Left ventricle myocardium inferior (tissue), 1 donor: ENCODE data around the gene UBE2E1. TPM values are rescaled to one million over a fixed set of nuclear protein-coding genes. Genes with fewer than 3 reads are reported as not detected.

ENCODE experiments used
- DNase-seq: peaks from one replicate; pipeline ENCODE4 v3.0.0-alpha.2; 2020
- H3K27ac ChIP-seq: fragments of 200-600 bp; replicated peaks from 2 replicates; pipeline ENCODE4 v1.8.0; 2021
- H3K27me3 ChIP-seq: fragments of 200-600 bp; 2 replicates; pipeline ENCODE4 v1.8.0; 2021; ENCODE audit warnings: low read depth
- H3K36me3 ChIP-seq: fragments of 200-600 bp; 2 replicates; pipeline ENCODE4 v1.8.0; 2021
- H3K4me1 ChIP-seq: fragments of 200-600 bp; 2 replicates; pipeline ENCODE4 v1.8.0; 2021
- H3K4me3 ChIP-seq: fragments of 200-600 bp; 2 replicates; pipeline ENCODE4 v1.8.0; 2021; ENCODE audit warnings: mild to moderate bottlenecking, moderate library complexity
- H3K9me3 ChIP-seq: fragments of 200-600 bp; replicated peaks from 2 replicates; pipeline ENCODE4 v1.8.0; 2021
- CTCF ChIP-seq: fragments of 200-600 bp; IDR thresholded peaks from 2 replicates; pipeline ENCODE4 v1.8.0; 2021; ENCODE audit warnings: antibody characterized with exemption, mild to moderate bottlenecking, borderline replicate concordance
- intact Hi-C: fragments of 100-400 bp; cut with micrococcal nuclease; formaldehyde crosslinking; loops from one replicate; pipeline ENCODE4 v1.11.0; 2022
- total RNA-seq: library from RNA; stranded (reverse); fragmentation: NEBNext Ultra II Directional; extraction: Animal tissue kit (Norgen Biotek cat#: 25700); gene quantifications from one replicate; pipeline ENCODE4 v1.2.1, GENCODE V29; 2021
- donor health status: DM: no; HTN: yes; CAD: no; lungs with severe emphysema.

Gene UBE2E1
- total RNA-seq, 1 donor from 2014 or later, result 65.0 TPM

GRCh38 chr3:23885210-23885609, 79.5 kb downstream of the UBE2E1 start:
- H3K36me3 ChIP-seq, result peaks cover 2% of the 10 kb centered on the region
- TF ChIP-seq CTCF, result no peak
- H3K9me3 ChIP-seq, result no peaks in the 10 kb centered on the region
- H3K27me3 ChIP-seq, result no peaks in the 10 kb centered on the region
- no peak overlapping the region for H3K4me3 ChIP-seq
- H3K4me1 ChIP-seq, result peaks cover 42% of the 10 kb centered on the region
- intact Hi-C loops, result no loop called here
- DNase-seq, result no peak
- no peak overlapping the region for H3K27ac ChIP-seq

GRCh38 chr3:23886311-23886710, 80.6 kb downstream of the UBE2E1 start:
- peaks cover 12% of the 10 kb centered on the region for H3K36me3 ChIP-seq
- H3K27me3 ChIP-seq, result no peaks in the 10 kb centered on the region
- H3K4me3 ChIP-seq, result no peak overlapping the region
- TF ChIP-seq CTCF, result no peak
- no peak for DNase-seq
- H3K27ac ChIP-seq, result no peak overlapping the region
- intact Hi-C loops, result no loop called here
- H3K9me3 ChIP-seq, result no peaks in the 10 kb centered on the region
- H3K4me1 ChIP-seq, result peaks cover 31% of the 10 kb centered on the region

- intact Hi-C loops, result no loop called here
- Histone ChIP-seq H3K36me3 (peaks cover 14% of the 10 kb centered on the region), H3K4me3 (no peak overlapping the region), H3K4me1 (peaks cover 30% of the 10 kb centered on the region), H3K9me3 (no peaks in the 10 kb centered on the region), H3K27me3 (no peaks in the 10 kb centered on the region), H3K27ac (no peak overlapping the region)
- TF ChIP-seq CTCF, result peak; percentile 91
- no peak for DNase-seq
These were observed 83.0 kb downstream of the UBE2E1 start for GRCh38 chr3:23888617-23889228.

- Histone ChIP-seq H3K36me3 (peaks cover 14% of the 10 kb centered on the region), H3K27me3 (no peaks in the 10 kb centered on the region), H3K4me1 (peaks cover 30% of the 10 kb centered on the region), H3K4me3 (no peak overlapping the region), H3K27ac (no peak overlapping the region), H3K9me3 (no peaks in the 10 kb centered on the region)
- no peak for DNase-seq
- intact Hi-C loops, result no loop called here
- no peak for TF ChIP-seq CTCF
These were observed 83.6 kb downstream of the UBE2E1 start for GRCh38 chr3:23889386-23889785.

GRCh38 chr3:23889950-23890349, 84.2 kb downstream of the UBE2E1 start:
- peaks cover 30% of the 10 kb centered on the region for H3K4me1 ChIP-seq
- no peak for DNase-seq
- peaks cover 14% of the 10 kb centered on the region for H3K36me3 ChIP-seq
- no peak overlapping the region for H3K4me3 ChIP-seq
- intact Hi-C loops, result loop anchor here (10.0 kb wide), 1 partner anchor 345 kb away; no protein-coding TSS in a partner anchor
- H3K9me3 ChIP-seq, result no peaks in the 10 kb centered on the region
- H3K27me3 ChIP-seq, result no peaks in the 10 kb centered on the region
- H3K27ac ChIP-seq, result no peak overlapping the region
- no peak for TF ChIP-seq CTCF
